Naive thymus-derived CD8-positive, alpha-beta T cell (primary cell): ENCODE data around the gene CCT2. TPM values are rescaled to one million over a fixed set of nuclear protein-coding genes. Genes with fewer than 3 reads are reported as not detected.

Source experiments
- ATAC-seq, 2 donors: fragments of 150-1000 bp; cut with Tn5 transposase in 1 of 2; sonication (Bioruptor Pico), chemical (Tn5 transposase) in 1 of 2; 1 replicate in 1 of 2; 2 replicates in 1 of 2; pipeline ENCODE4 v1.10.0; 2021; ENCODE audit warnings: mild to moderate bottlenecking in 2 of 2, moderate library complexity in 2 of 2
- POLR2A ChIA-PET: fragments of 350-600 bp; sonication (Branson Sonifier 250); formaldehyde crosslinking; loops from one replicate; lab custom pipeline; 2021; ENCODE audit warnings: antibody characterized with exemption; lab: Charles Lee
- DNase-seq, 10 donors: peaks; one replicate each; pipeline versions ENCODE4 v3.0.0 to v3.0.0-alpha.2; 2020 to 2022
- H3K27ac Mint-ChIP-seq, 10 donors: one replicate each; pipeline ENCODE4 v1.8.0; 2020 to 2022; ENCODE audit warnings: mild to moderate bottlenecking in 10 of 10, mixed read lengths in 10 of 10, moderate library complexity in 4 of 10, inconsistent platforms in 1 of 10
- H3K27me3 Mint-ChIP-seq, 5 donors: one replicate each; pipeline ENCODE4 v1.8.0; 2021 to 2022; ENCODE audit warnings: mixed read lengths in 5 of 5
- H3K36me3 Mint-ChIP-seq, 3 donors: one replicate each; pipeline ENCODE4 v1.8.0; 2020 to 2022; ENCODE audit warnings: mixed read lengths in 3 of 3, mild to moderate bottlenecking in 2 of 3, inconsistent platforms in 1 of 3
- H3K4me1 Mint-ChIP-seq, 4 donors: one replicate each; pipeline ENCODE4 v1.8.0; 2021 to 2022; ENCODE audit warnings: mixed read lengths in 4 of 4
- H3K4me3 Mint-ChIP-seq, 10 donors: one replicate each; pipeline ENCODE4 v1.8.0; 2020 to 2022; ENCODE audit warnings: mild to moderate bottlenecking in 10 of 10, mixed read lengths in 10 of 10, moderate library complexity in 6 of 10, inconsistent platforms in 1 of 10
- H3K9me3 Mint-ChIP-seq, 9 donors: one replicate each; pipeline ENCODE4 v1.8.0; 2020 to 2022; ENCODE audit warnings: mixed read lengths in 9 of 9, mild to moderate bottlenecking in 3 of 9, inconsistent platforms in 1 of 9, moderate library complexity in 1 of 9
- polyA plus RNA-seq, 3 donors: library from polyadenylated mRNA; unstranded; fragments of 300-500 nt; fragmentation: Illumina TruSeq; gene quantifications; one replicate each; pipeline ENCODE4 v1.2.3, GENCODE V29; 2021
- total RNA-seq, 8 experiments: library from RNA in 2 of 8; stranded (reverse) in 2 of 8; gene quantifications; one replicate each; pipeline ENCODE4 v1.2.3 and lab custom pipeline; 2021 to 2026

The CCT2 gene
- total and polyA plus RNA-seq, 5 experiments from 2014 or later = 156 to 193 (median 169) TPM

DNA sequence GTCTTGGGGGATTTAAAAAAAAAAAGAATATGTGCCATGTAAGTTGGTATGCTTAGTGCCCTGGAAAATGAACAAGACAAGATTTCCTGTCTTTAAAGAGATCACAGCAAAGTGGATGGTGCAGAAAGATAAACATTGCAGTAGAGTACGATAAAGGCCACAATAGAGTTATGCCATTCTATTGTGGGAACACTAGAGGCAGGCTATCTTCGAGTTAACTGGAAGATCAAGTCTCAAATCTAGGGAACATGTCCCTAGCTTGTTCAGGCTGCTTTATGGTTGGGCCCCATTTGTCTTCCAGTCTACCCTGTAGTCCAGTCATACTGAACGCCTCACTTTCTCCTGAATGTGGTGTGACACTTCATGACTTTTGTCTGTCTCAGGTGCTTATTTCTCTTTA, 18.7 kb upstream of the CCT2 start:
- POLR2A ChIA-PET = interaction anchor here (0.6 kb wide), 1 partner anchor 210 kb away, joined by 8 read pairs; no protein-coding TSS in a partner anchor
- no peak for ATAC-seq
- H3K27ac Mint-ChIP-seq = peak overlapping the region in 6 of 10 donors; percentile 5 to 55 (median 14)

DNA sequence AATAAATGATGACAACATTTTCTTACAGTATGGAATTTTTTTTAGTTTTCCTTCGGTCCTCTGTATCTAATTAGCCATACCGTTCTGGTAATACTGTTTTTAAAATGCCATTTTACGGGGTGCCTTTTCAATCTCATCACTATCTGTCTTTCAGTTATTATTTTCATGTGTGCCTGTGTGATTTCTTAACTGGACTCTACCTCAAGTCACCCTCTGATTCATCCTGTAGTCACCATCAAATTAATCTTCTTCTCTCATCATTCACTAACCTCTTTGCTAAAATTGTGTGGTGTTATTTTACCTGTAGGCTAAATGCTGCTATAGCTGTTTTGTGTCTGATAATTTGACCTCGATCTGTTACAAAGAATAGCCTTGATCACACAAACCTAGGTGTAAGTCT, 16.0 kb upstream of the CCT2 start:
- Mint-ChIP-seq H3K9me3 (no peaks in the 10 kb centered on the region), H3K36me3 (peaks cover 8 to 50% (median 9%) of the 10 kb centered on the region in 3 donors), H3K27me3 (no peaks in the 10 kb centered on the region), H3K4me1 (no peaks in the 10 kb centered on the region), H3K4me3 (no peak overlapping the region), H3K27ac (peak overlapping the region in 8 of 10 donors; percentile 1 to 69 (median 36))
- DNase-seq (no peak), ATAC-seq (no peak)
- POLR2A ChIA-PET = no interaction called here

More for the DNA sequence above, 18.7 kb upstream of the CCT2 start:
- DNase-seq = no peak
- Mint-ChIP-seq H3K36me3 (peaks cover 0 to 28% (median 8%) of the 10 kb centered on the region in 3 donors), H3K4me3 (no peak overlapping the region), H3K27me3 (no peaks in the 10 kb centered on the region), H3K4me1 (peaks cover 0 to 1% (median 0%) of the 10 kb centered on the region in 4 donors), H3K9me3 (no peaks in the 10 kb centered on the region)

DNA sequence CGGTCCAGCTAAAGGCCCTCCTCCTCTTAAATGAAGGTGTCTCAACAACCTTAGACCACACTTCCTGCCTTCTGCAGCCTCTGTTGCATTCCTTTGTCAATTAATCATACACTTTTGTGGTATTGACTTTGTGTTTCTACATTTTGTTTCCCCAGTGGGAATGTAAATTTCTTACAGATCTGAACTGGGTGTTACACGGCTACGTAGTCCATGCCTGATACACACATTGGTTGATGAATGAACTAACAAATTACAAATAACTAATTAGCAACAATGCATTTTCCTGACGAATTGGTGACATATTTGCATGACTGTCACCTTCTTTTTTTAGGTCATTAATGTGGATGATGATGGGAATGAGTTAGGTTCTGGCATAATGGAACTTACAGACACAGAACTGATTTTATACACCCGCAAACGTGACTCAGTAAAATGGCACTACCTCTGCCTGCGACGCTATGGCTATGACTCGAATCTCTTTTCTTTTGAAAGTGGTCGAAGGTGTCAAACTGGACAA, 15.2 kb upstream of the CCT2 start:
- ATAC-seq = no peak
- peak overlapping the region in 7 of 10 donors; percentile 0 to 69 (median 40) for H3K27ac Mint-ChIP-seq
- H3K27me3 Mint-ChIP-seq = no peaks in the 10 kb centered on the region
- POLR2A ChIA-PET = interaction anchor here (2.0 kb wide), 1 partner anchor 279 kb away, joined by 6 read pairs; no protein-coding TSS in a partner anchor
- no peak overlapping the region for H3K4me3 Mint-ChIP-seq
- H3K4me1 Mint-ChIP-seq = no peaks in the 10 kb centered on the region
- peaks cover 8 to 58% (median 17%) of the 10 kb centered on the region in 3 donors for H3K36me3 Mint-ChIP-seq
- no peak for DNase-seq
- H3K9me3 Mint-ChIP-seq = no peaks in the 10 kb centered on the region

DNA sequence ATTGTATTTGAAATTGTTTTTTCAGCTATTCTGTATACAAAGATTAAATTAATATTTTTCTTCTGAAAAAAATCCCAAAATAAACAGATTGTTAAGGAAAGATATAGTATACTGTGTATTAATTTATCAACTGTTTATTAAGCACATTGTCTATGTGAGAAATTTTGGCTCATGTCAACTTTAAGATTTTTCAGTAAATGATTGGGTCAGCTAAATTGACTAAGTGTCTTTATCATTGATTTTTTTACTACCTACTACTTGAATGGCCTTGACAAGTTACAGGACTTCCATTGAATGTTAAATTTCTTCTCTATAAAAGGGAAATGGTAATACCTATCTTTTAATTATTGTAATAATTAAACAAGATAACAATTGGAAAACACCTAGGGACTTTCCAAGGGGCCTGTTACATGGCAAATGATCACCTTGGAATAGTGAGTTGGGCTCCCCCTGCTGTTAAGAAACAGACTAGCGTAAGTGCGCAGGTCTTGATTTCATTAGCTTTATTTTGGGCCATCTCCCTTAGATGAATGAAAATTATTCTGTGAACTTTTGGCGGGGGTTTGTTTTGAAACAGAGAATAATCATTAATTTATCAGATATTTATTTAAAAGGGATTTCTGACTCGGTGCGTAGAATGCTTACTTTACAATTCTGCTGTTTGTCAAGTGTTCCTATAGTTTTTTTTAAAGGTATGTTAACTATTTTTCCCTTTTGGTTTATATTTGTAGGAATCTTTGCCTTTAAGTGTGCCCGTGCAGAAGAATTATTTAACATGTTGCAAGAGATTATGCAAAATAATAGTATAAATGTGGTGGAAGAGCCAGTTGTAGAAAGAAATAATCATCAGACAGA, 14.5 kb upstream of the CCT2 start:
- Mint-ChIP-seq H3K36me3 (peaks cover 8 to 64% (median 20%) of the 10 kb centered on the region in 3 donors), H3K27ac (peak overlapping the region in 1 of 10 donors; percentile 46)
- POLR2A ChIA-PET = interaction anchor here (0.7 to 2.0 kb wide), 2 partner anchors 212 to 280 kb away, joined by 3 to 6 read pairs; no protein-coding TSS in a partner anchor

DNA sequence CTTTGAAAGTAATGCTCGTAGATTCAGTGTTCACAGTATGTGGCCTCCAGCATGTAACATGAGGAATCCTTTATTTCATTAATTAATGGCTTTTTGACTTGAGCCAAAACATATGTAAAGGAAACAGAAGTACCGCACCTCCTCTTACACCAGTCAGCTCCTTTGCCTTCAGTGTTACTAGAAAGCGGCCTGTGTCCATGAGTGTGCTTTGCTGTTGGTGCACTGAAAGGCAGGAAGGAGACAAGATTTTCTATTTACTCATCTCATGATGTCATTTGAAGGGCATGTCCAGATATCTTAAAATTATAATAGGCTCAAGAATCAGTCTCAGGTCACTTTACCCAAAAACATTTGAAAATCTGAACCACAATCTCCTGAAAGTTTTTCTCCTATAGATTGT, 9.9 kb upstream of the CCT2 start:
- Mint-ChIP-seq H3K27ac (no peak overlapping the region), H3K27me3 (no peaks in the 10 kb centered on the region), H3K36me3 (peaks cover 8 to 53% (median 20%) of the 10 kb centered on the region in 3 donors), H3K4me3 (no peak overlapping the region), H3K9me3 (no peaks in the 10 kb centered on the region), H3K4me1 (peaks cover 0 to 2% (median 0%) of the 10 kb centered on the region in 4 donors)
- DNase-seq = no peak
- POLR2A ChIA-PET = no interaction called here
- no peak for ATAC-seq

More for the DNA sequence above, 14.5 kb upstream of the CCT2 start:
- H3K27me3 Mint-ChIP-seq = no peaks in the 10 kb centered on the region
- DNase-seq (peak; percentile 11 to 70 (median 56)), ATAC-seq (peak; percentile 77 to 80)
- no peaks in the 10 kb centered on the region for H3K9me3 Mint-ChIP-seq
- H3K4me1 Mint-ChIP-seq = no peaks in the 10 kb centered on the region
- H3K4me3 Mint-ChIP-seq = no peak overlapping the region

DNA sequence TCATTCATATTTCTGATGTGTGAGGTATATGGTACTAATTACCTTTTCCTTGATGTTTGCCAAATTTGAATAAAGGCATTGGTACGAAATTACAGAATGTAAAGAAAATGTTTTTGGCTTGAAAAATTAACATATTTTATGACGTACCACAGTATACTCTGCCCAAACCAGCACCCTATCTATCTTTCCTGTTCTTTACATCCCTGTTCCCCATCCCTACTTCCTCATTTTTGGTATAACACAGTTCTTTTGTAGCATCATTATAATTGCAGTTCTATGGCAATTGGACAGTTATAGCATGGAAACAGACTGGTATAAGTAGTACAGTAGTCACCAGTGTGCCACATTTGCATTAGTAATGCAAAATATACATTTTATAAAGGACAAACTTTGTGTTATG, 7.0 kb upstream of the CCT2 start:
- Mint-ChIP-seq H3K36me3 (peaks cover 0 to 30% (median 15%) of the 10 kb centered on the region in 3 donors), H3K4me1 (peaks cover 0 to 2% (median 0%) of the 10 kb centered on the region in 4 donors), H3K27ac (peak overlapping the region in 1 of 10 donors; percentile 56), H3K4me3 (no peak overlapping the region), H3K9me3 (no peaks in the 10 kb centered on the region), H3K27me3 (no peaks in the 10 kb centered on the region)
- POLR2A ChIA-PET = no interaction called here
- no peak for DNase-seq
- no peak for ATAC-seq

DNA sequence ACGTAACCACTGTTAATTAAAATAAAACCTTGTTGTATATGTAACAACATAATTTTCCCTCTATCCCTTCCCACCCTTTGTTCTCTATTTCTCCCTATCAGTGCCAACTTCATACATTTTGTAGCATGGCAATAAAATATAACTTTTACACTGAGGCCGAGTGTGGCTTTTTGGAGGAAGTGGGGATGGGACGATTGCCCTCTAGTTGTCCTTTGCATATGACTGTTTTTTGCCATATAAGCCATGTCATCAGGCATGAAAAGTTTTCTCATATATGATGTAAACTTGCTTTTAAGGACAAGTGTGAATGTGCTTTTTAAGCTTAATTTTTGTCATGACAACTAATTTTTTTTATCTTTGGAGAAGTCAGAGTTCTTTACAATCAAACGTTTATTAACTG, 6.2 kb upstream of the CCT2 start:
- Mint-ChIP-seq H3K9me3 (no peaks in the 10 kb centered on the region), H3K36me3 (peaks cover 0 to 24% (median 12%) of the 10 kb centered on the region in 3 donors), H3K4me1 (peaks cover 0 to 2% (median 0%) of the 10 kb centered on the region in 4 donors), H3K27ac (no peak overlapping the region), H3K4me3 (no peak overlapping the region), H3K27me3 (no peaks in the 10 kb centered on the region)
- POLR2A ChIA-PET = interaction anchor here (1.0 kb wide), 1 partner anchor 247 kb away, joined by 3 read pairs; no protein-coding TSS in a partner anchor
- DNase-seq (no peak), ATAC-seq (no peak)

DNA sequence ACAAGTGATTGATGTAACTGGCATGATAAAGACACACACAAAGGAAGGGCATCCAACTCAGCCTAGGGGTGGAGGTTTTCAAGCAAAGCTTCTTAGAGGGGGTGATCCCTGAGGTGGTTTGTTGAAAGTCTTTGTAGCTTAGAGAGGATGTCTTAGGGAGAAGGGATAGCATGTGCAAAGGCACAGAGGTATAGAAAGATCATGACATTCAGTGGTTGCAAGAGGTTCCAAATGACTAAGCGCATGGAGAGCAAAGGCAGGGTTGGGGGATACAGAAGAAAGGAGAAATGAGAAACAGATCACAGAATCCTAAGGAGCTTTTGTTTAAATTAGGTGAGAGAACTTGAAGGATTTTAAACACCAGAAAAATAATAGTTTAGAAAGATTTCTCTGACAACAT, 5.2 kb upstream of the CCT2 start:
- POLR2A ChIA-PET = interaction anchor here (0.6 to 1.0 kb wide), 2 partner anchors 248 to 306 kb away, joined by 3 to 4 read pairs; no protein-coding TSS in a partner anchor
- H3K36me3 Mint-ChIP-seq = peaks cover 0 to 13% (median 3%) of the 10 kb centered on the region in 3 donors
- no peak for DNase-seq
- H3K27me3 Mint-ChIP-seq = no peaks in the 10 kb centered on the region
- no peak for ATAC-seq
- H3K9me3 Mint-ChIP-seq = no peaks in the 10 kb centered on the region
- H3K4me1 Mint-ChIP-seq = peaks cover 0 to 4% (median under 1%) of the 10 kb centered on the region in 4 donors
- peak overlapping the region in 1 of 10 donors; percentile 0 for H3K27ac Mint-ChIP-seq
- no peak overlapping the region for H3K4me3 Mint-ChIP-seq

DNA sequence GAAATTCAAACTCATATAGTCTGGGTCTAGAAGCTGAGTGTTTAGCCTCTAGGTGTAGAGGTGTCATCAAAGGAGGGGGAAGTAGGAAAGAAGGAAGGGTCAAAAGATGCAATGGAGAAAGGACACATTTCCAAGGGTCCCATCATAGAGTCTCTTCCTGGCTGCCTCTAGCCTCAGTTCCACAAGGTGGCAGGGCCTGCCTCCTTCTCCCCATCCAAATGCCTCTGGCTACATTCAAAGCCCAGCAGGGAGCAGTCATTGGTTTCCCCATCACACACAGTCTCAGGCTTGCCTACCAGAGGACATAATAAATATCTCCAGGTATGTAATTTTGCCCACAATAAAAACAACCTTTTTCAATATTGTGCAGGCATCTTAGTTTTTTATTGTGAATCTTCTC, 2.1 kb upstream of the CCT2 start:
- no peaks in the 10 kb centered on the region for H3K9me3 Mint-ChIP-seq
- POLR2A ChIA-PET = interaction anchor here (0.6 kb wide), 1 partner anchor 967 kb away, joined by 3 read pairs; no protein-coding TSS in a partner anchor
- peaks cover 0 to 18% (median 0%) of the 10 kb centered on the region in 3 donors for H3K36me3 Mint-ChIP-seq
- H3K27me3 Mint-ChIP-seq = no peaks in the 10 kb centered on the region
- peaks cover 10 to 22% (median 10%) of the 10 kb centered on the region in 4 donors for H3K4me1 Mint-ChIP-seq
- ATAC-seq (no peak), DNase-seq (no peak)
- no peak overlapping the region for H3K4me3 Mint-ChIP-seq
- peak overlapping the region in 2 of 10 donors; percentile 3 to 6 for H3K27ac Mint-ChIP-seq

DNA sequence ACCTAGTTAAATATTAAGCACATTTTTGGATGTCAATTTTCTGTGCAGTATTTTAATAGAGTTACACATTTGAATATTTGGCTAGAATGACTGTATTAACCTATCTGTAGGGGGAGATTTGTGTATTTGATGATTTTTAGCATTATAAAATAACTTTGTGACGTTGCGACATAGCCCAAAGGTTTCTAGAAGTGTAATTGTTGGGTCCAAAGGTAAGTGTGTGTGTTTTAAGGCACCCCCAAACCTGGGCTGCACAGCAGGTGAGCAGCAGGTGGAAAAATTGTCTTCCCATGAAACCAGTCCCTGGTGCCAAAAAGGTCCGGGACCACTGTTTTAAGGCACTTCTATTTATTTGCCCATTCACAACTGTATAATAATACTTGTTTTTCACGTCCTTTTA, 3.3 kb downstream of the CCT2 start:
- H3K27me3 Mint-ChIP-seq = no peaks in the 10 kb centered on the region
- POLR2A ChIA-PET = no interaction called here
- no peaks in the 10 kb centered on the region for H3K9me3 Mint-ChIP-seq
- ATAC-seq (no peak), DNase-seq (no peak)
- H3K4me1 Mint-ChIP-seq = peaks cover 12 to 35% (median 23%) of the 10 kb centered on the region in 4 donors
- H3K27ac Mint-ChIP-seq = no peak overlapping the region
- H3K36me3 Mint-ChIP-seq = peaks cover 0 to 70% (median 12%) of the 10 kb centered on the region in 3 donors
- no peak overlapping the region for H3K4me3 Mint-ChIP-seq

DNA sequence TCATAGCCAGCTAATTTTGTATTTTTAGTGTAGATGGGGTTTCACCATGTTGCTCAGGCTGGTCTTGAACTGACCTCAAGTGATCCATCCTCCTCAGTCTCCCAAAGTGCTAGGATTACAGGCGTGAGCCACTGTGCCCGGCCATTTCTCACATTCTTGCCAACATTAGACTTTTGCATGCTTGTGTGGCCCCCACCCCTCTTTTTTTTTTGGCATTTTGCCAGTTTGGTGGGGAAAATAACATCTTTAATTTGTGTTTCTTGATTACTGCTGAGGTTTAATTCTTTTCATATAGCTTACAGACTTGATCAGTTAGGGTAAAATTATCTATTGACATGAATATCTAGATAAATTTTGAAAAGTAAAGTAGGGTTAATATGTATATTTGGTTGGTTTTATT, 3.8 kb downstream of the CCT2 start:
- no peak overlapping the region for H3K4me3 Mint-ChIP-seq
- POLR2A ChIA-PET = no interaction called here
- H3K36me3 Mint-ChIP-seq = peaks cover 0 to 76% (median 15%) of the 10 kb centered on the region in 3 donors
- no peaks in the 10 kb centered on the region for H3K27me3 Mint-ChIP-seq
- ATAC-seq = no peak
- peaks cover 14 to 35% (median 23%) of the 10 kb centered on the region in 4 donors for H3K4me1 Mint-ChIP-seq
- H3K27ac Mint-ChIP-seq = peak overlapping the region in 1 of 10 donors; percentile 66
- H3K9me3 Mint-ChIP-seq = no peaks in the 10 kb centered on the region
- no peak for DNase-seq

DNA sequence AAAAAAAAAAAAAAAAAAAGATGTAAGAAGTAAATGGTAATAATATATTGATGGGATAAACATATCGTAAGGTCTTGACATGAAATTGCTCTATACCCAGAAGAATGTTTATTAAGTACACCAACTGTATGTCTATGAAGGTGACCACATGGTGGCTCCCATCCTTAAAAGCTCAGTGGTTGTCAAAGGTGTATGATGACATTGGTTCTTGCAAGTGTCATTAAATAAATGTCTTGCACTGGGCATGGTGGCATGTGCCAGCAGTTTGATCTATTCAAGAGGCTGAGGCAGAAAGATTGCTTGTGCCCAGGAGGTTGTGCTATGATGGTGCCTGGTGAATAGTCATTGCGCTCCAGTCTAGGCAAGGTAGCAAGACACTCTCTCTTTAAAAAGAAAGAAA, 10.4 kb downstream of the CCT2 start:
- Mint-ChIP-seq H3K4me1 (peaks cover 2 to 19% (median 11%) of the 10 kb centered on the region in 4 donors), H3K27ac (peak overlapping the region in 7 of 10 donors; percentile 12 to 86 (median 41)), H3K36me3 (peaks cover 0 to 99% (median 14%) of the 10 kb centered on the region in 3 donors), H3K4me3 (no peak overlapping the region), H3K9me3 (no peaks in the 10 kb centered on the region), H3K27me3 (no peaks in the 10 kb centered on the region)
- POLR2A ChIA-PET = interaction anchor here (0.6 kb wide), 1 partner anchor 10 kb away, joined by 3 read pairs; the partner anchor contains the start of gene CCT2
- DNase-seq (no peak), ATAC-seq (no peak)
